Measurements from ENCODE around the gene ST8SIA5. TPM values are rescaled to one million over a fixed set of nuclear protein-coding genes. Genes with fewer than 3 reads are reported as not detected.

The ST8SIA5 gene
- polyA plus RNA-seq, 1 of the 3 experiments (the other 2 are of a cell fraction) = 0.08 TPM

DNA sequence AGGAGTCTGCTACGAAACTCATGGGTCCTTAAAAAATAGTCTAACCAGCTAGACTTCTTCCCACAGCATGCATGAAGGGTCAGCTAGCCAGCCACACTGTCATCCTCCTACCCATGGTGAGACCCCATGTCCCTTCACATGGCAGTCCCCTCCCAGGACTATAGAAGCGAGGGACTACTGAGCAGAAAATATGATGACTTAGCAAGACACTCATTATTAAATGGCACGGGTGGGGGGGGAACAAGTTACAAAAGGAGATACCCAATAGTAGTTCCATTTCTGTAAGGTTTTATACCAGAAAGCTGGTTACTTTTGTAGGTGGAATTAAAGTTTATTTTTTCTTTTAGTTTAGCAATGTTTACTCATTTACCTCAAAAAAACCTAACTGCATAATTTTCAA is 31.5 kb downstream of the ST8SIA5 start:
- H3K9ac ChIP-seq = no peak overlapping the region
- H4K20me1 ChIP-seq (ENCODE audit: insufficient read depth) = no peaks in the 10 kb centered on the region
- no peaks in the 10 kb centered on the region for H3K27me3 ChIP-seq (ENCODE audit: insufficient read depth)
- TF ChIP-seq, protein P1, sequence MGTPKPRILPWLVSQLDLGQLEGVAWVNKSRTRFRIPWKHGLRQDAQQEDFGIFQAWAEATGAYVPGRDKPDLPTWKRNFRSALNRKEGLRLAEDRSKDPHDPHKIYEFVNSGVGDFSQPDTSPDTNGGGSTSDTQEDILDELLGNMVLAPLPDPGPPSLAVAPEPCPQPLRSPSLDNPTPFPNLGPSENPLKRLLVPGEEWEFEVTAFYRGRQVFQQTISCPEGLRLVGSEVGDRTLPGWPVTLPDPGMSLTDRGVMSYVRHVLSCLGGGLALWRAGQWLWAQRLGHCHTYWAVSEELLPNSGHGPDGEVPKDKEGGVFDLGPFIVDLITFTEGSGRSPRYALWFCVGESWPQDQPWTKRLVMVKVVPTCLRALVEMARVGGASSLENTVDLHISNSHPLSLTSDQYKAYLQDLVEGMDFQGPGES (IDR thresholded peaks at IDR 0.05; ENCODE audit: low read depth, low read length) = no peak
- TF ChIP-seq SMC3 (IDR thresholded peaks at IDR 0.05; ENCODE audit: low read depth, low read length) (no peak), NFIC (IDR thresholded peaks at IDR 0.05; ENCODE audit: borderline replicate concordance) (no peak), NRF1 (IDR thresholded peaks at IDR 0.05; ENCODE audit: low read depth, low read length) (no peak), MEF2A (IDR thresholded peaks at IDR 0.05; ENCODE audit: borderline replicate concordance, low read depth) (no peak), TAF1 (IDR thresholded peaks at IDR 0.05; ENCODE audit: borderline replicate concordance, low read depth, low read length) (no peak), CHD2 (IDR thresholded peaks at IDR 0.05; ENCODE audit: low read length, partially characterized antibody) (no peak), GATA2 (CRISPR knock-in tag; IDR thresholded peaks at IDR 0.05) (no peak), TEAD4 (IDR thresholded peaks at IDR 0.05; ENCODE audit: borderline replicate concordance, insufficient read depth) (no peak), FOXJ3 (CRISPR knock-in tag; IDR thresholded peaks at IDR 0.05) (no peak), FOSL2 (IDR thresholded peaks at IDR 0.05; ENCODE audit: borderline replicate concordance, low read depth) (no peak), YY1 (IDR thresholded peaks at IDR 0.05; ENCODE audit: low read depth) (no peak), GABPA (IDR thresholded peaks at IDR 0.05; ENCODE audit: low read depth) (no peak), MXI1 (IDR thresholded peaks at IDR 0.05; ENCODE audit: low read depth, low read length) (no peak), RXRA (IDR thresholded peaks at IDR 0.05; ENCODE audit: borderline replicate concordance, low read depth) (no peak)
- TF ChIP-seq, protein P2, sequence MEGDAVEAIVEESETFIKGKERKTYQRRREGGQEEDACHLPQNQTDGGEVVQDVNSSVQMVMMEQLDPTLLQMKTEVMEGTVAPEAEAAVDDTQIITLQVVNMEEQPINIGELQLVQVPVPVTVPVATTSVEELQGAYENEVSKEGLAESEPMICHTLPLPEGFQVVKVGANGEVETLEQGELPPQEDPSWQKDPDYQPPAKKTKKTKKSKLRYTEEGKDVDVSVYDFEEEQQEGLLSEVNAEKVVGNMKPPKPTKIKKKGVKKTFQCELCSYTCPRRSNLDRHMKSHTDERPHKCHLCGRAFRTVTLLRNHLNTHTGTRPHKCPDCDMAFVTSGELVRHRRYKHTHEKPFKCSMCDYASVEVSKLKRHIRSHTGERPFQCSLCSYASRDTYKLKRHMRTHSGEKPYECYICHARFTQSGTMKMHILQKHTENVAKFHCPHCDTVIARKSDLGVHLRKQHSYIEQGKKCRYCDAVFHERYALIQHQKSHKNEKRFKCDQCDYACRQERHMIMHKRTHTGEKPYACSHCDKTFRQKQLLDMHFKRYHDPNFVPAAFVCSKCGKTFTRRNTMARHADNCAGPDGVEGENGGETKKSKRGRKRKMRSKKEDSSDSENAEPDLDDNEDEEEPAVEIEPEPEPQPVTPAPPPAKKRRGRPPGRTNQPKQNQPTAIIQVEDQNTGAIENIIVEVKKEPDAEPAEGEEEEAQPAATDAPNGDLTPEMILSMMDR (IDR thresholded peaks at IDR 0.05) = no peak
- TF ChIP-seq, protein P3, sequence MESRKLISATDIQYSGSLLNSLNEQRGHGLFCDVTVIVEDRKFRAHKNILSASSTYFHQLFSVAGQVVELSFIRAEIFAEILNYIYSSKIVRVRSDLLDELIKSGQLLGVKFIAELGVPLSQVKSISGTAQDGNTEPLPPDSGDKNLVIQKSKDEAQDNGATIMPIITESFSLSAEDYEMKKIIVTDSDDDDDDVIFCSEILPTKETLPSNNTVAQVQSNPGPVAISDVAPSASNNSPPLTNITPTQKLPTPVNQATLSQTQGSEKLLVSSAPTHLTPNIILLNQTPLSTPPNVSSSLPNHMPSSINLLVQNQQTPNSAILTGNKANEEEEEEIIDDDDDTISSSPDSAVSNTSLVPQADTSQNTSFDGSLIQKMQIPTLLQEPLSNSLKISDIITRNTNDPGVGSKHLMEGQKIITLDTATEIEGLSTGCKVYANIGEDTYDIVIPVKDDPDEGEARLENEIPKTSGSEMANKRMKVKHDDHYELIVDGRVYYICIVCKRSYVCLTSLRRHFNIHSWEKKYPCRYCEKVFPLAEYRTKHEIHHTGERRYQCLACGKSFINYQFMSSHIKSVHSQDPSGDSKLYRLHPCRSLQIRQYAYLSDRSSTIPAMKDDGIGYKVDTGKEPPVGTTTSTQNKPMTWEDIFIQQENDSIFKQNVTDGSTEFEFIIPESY (IDR thresholded peaks at IDR 0.05; ENCODE audit: borderline replicate concordance, low read depth) = no peak
- TF ChIP-seq, protein P4, sequence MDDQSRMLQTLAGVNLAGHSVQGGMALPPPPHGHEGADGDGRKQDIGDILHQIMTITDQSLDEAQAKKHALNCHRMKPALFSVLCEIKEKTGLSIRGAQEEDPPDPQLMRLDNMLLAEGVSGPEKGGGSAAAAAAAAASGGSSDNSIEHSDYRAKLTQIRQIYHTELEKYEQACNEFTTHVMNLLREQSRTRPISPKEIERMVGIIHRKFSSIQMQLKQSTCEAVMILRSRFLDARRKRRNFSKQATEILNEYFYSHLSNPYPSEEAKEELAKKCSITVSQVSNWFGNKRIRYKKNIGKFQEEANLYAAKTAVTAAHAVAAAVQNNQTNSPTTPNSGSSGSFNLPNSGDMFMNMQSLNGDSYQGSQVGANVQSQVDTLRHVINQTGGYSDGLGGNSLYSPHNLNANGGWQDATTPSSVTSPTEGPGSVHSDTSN (IDR thresholded peaks at IDR 0.05) = no peak
- no peak overlapping the region for H3K27ac ChIP-seq (ENCODE audit: low read depth in 2 of 2, low read length in 1 of 2)
- POLR2A ChIA-PET = no interaction called here
- no peaks in the 10 kb centered on the region for H3K9me2 ChIP-seq
- CTCF ChIA-PET = interaction anchor here (0.5 kb wide), 1 partner anchor 225 kb away, joined by 3 read pairs; no protein-coding TSS in a partner anchor
- WGBS (ENCODE audit: low lambda C conversion rate) = 63% methylated on average over 3 of the region's 3 CpGs
- H3K9me3 ChIP-seq = no peaks in the 10 kb centered on the region
- H3K4me2 ChIP-seq = no peak overlapping the region
- H3K4me1 ChIP-seq (ENCODE audit: control insufficient read depth in 1 of 2, insufficient read depth in 2 of 2, low read depth in 1 of 2, low read length in 1 of 2) = no peaks in the 10 kb centered on the region
- DNase-seq = no peak
- H3K79me2 ChIP-seq (ENCODE audit: insufficient read depth) = no peaks in the 10 kb centered on the region
- no peaks in the 10 kb centered on the region for H3F3A ChIP-seq (replicated peaks; ENCODE audit: insufficient read depth)
- H2AFZ ChIP-seq (ENCODE audit: low read depth) = no peak overlapping the region
- H3K4me3 ChIP-seq (ENCODE audit: low read depth in 2 of 2, low read length in 1 of 2) = no peak overlapping the region
- no peaks in the 10 kb centered on the region for H3K36me3 ChIP-seq (replicated peaks in 1 of 2; ENCODE audit: control insufficient read depth in 1 of 2, insufficient read depth in 2 of 2, low read length in 1 of 2)

Data from SK-N-SH (cell line).